SK-N-SH (cell line): Measurements from ENCODE around the gene UNC50. TPM values are rescaled to one million over a fixed set of nuclear protein-coding genes. Genes with fewer than 3 reads are reported as not detected.

Experiments
- CTCF ChIA-PET: fragments of 300-600, 350-600 bp; formaldehyde crosslinking; extraction: SDS; loops from one replicate; lab custom pipeline; 2021; lab: Yijun Ruan, JAX
- POLR2A ChIA-PET: fragments of 350-600 bp; sonication (Branson Sonifier 250); formaldehyde crosslinking; extraction: SDS; loops from one replicate; lab custom pipeline; 2020; ENCODE audit warnings: antibody characterized with exemption, inconsistent platforms; lab: Yijun Ruan, JAX
- DNase-seq: peaks from one replicate; pipeline ENCODE4 v3.0.0; 2012
- H2AFZ ChIP-seq: fragments of 200-600 bp; sonication (generic); 2 replicates; pipeline ENCODE4 v1.8.1; 2016; ENCODE audit warnings: antibody characterized with exemption, mild to moderate bottlenecking, low read depth
- H3F3A ChIP-seq: fragments of 200-600 bp; sonication (generic); replicated peaks from 2 replicates; pipeline ENCODE3; 2016; ENCODE audit warnings: antibody characterized with exemption, mild to moderate bottlenecking; ENCODE audit not compliant: insufficient read depth
- H3K27ac ChIP-seq, 2 experiments: fragments of 200-500 bp in 1 of 2; fragments of 200-600 bp in 1 of 2; sonication (Bioruptor generic) in 1 of 2; sonication (generic), shearing (Covaris generic) in 1 of 2; 2 replicates each; pipeline versions ENCODE4 v1.5.1 to v1.6.1; 2014 to 2016; ENCODE audit warnings: low read depth in 2 of 2, inconsistent platforms in 1 of 2, low read length in 1 of 2, mild to moderate bottlenecking in 1 of 2, mixed read lengths in 1 of 2
- H3K27me3 ChIP-seq: fragments of 200-600 bp; sonication (generic), shearing (Covaris generic); 2 replicates; pipeline ENCODE4 v1.6.1; 2016; ENCODE audit warnings: mixed run types; ENCODE audit not compliant: insufficient read depth
- H3K36me3 ChIP-seq, 2 experiments: fragments of 200-500 bp in 1 of 2; fragments of 200-600 bp in 1 of 2; sonication (Bioruptor generic) in 1 of 2; sonication (generic) in 1 of 2; replicated peaks in 1 of 2; 2 replicates each; pipeline versions ENCODE3 to v1.5.1; 2014 to 2016; ENCODE audit warnings: low read length in 1 of 2, mild to moderate bottlenecking in 1 of 2; ENCODE audit not compliant: insufficient read depth in 2 of 2, control insufficient read depth in 1 of 2
- H3K4me1 ChIP-seq, 2 experiments: fragments of 200-500 bp in 1 of 2; fragments of 200-600 bp in 1 of 2; sonication (Bioruptor generic) in 1 of 2; sonication (generic), shearing (Covaris generic) in 1 of 2; 2 replicates each; pipeline versions ENCODE4 v1.5.1 to v1.6.1; 2014 to 2016; ENCODE audit warnings: low read depth in 1 of 2, low read length in 1 of 2, mixed run types in 1 of 2; ENCODE audit not compliant: insufficient read depth in 2 of 2, control insufficient read depth in 1 of 2
- H3K4me2 ChIP-seq: fragments of 200-600 bp; sonication (generic), shearing (Covaris generic); 2 replicates; pipeline ENCODE4 v1.6.1; 2017; ENCODE audit warnings: mixed run types
- H3K4me3 ChIP-seq, 2 experiments: fragments of 200-500 bp in 1 of 2; fragments of 200-600 bp in 1 of 2; sonication (Bioruptor generic) in 1 of 2; sonication (generic), shearing (Covaris generic) in 1 of 2; 2 replicates each; pipeline versions ENCODE4 v1.5.1 to v1.8.1; 2014 to 2016; ENCODE audit warnings: low read depth in 2 of 2, inconsistent platforms in 1 of 2, low read length in 1 of 2, mild to moderate bottlenecking in 1 of 2, mixed read lengths in 1 of 2, moderate library complexity in 1 of 2
- H3K79me2 ChIP-seq: fragments of 200-600 bp; sonication (generic); 2 replicates; pipeline ENCODE4 v1.8.1; 2017; ENCODE audit warnings: mild to moderate bottlenecking; ENCODE audit not compliant: insufficient read depth
- H3K9ac ChIP-seq: fragments of 200-600 bp; sonication (generic); 2 replicates; pipeline ENCODE4 v1.6.1; 2017; ENCODE audit warnings: mixed run types
- H3K9me2 ChIP-seq: fragments of 200-600 bp; sonication (generic); 2 replicates; pipeline ENCODE4 v1.6.1; 2017; ENCODE audit warnings: mixed run types
- H3K9me3 ChIP-seq: fragments of 200-600 bp; sonication (generic); 2 replicates; pipeline ENCODE4 v1.6.1; 2017; ENCODE audit warnings: mixed run types, mild to moderate bottlenecking, moderate library complexity
- H4K20me1 ChIP-seq: fragments of 200-600 bp; sonication (generic); 2 replicates; pipeline ENCODE4 v1.6.1; 2017; ENCODE audit warnings: mild to moderate bottlenecking, mixed run types; ENCODE audit not compliant: insufficient read depth
- CHD2 ChIP-seq: fragments of 150-350 bp; IDR thresholded peaks from 2 replicates; pipeline ENCODE4 v1.6.1; 2018; ENCODE audit warnings: low read length; ENCODE audit not compliant: partially characterized antibody
- EP300 ChIP-seq, 2 experiments: IDR thresholded peaks; 2 replicates each; pipeline versions ENCODE4 v1.4.0 to v1.6.1; 2012; ENCODE audit warnings: borderline replicate concordance in 1 of 2, low read depth in 1 of 2, low read length in 1 of 2
- GABPA ChIP-seq: IDR thresholded peaks from 2 replicates; pipeline ENCODE4 v1.4.0; 2012; ENCODE audit warnings: low read depth, mild to moderate bottlenecking
- GATA2 ChIP-seq: sonication (generic); formaldehyde crosslinking; IDR thresholded peaks from 2 replicates; pipeline ENCODE4 v1.5.0; 2020; ENCODE audit warnings: mild to moderate bottlenecking, missing genetic modification reagents
- MEF2A ChIP-seq: IDR thresholded peaks from 2 replicates; pipeline ENCODE4 v1.4.0; 2012; ENCODE audit warnings: low read depth, borderline replicate concordance
- MXI1 ChIP-seq: IDR thresholded peaks from 2 replicates; pipeline ENCODE4 v1.6.1; 2012; ENCODE audit warnings: mild to moderate bottlenecking, low read depth, low read length, improper control_type of control experiment
- POLR2AphosphoS5 ChIP-seq: IDR thresholded peaks from 2 replicates; pipeline ENCODE4 v1.6.1; 2012; ENCODE audit warnings: low read depth, low read length
- RAD21 ChIP-seq: IDR thresholded peaks from 2 replicates; pipeline ENCODE4 v1.6.1; 2012; ENCODE audit warnings: mild to moderate bottlenecking, low read length
- RCOR1 ChIP-seq: fragments of 150-350 bp; IDR thresholded peaks from 2 replicates; pipeline ENCODE4 v1.6.1; 2017; ENCODE audit warnings: antibody characterized with exemption, low read length
- RFX5 ChIP-seq: IDR thresholded peaks from 2 replicates; pipeline ENCODE4 v1.6.1; 2012; ENCODE audit warnings: mild to moderate bottlenecking, improper control_type of control experiment, low read length
- RXRA ChIP-seq: IDR thresholded peaks from 2 replicates; pipeline ENCODE4 v1.4.0; 2012; ENCODE audit warnings: low read depth, mild to moderate bottlenecking, borderline replicate concordance
- TCF12 ChIP-seq: IDR thresholded peaks from 2 replicates; pipeline ENCODE4 v1.4.0; 2012
- YY1 ChIP-seq: IDR thresholded peaks from 2 replicates; pipeline ENCODE4 v1.4.0; 2012; ENCODE audit warnings: low read depth, mild to moderate bottlenecking
- WGBS: methylation state at CpG from one replicate; pipeline ENCODE4 v1.1.6; 2017; ENCODE audit warnings: low lambda C conversion rate; 5-methylcytosine and 5-hydroxymethylcytosine counted together
- polyA plus RNA-seq, 3 experiments: library from polyadenylated mRNA; depleted of rRNA; stranded (reverse); fragments of >200 nt; gene quantifications; 2 replicates each; pipeline ENCODE4 v1.2.3, GENCODE V29; 2012
- TF ChIP-seq, protein P1 (sequence below): fragments of 150-350 bp; IDR thresholded peaks from 2 replicates; pipeline ENCODE4 v1.6.1; 2016; ENCODE audit warnings: mild to moderate bottlenecking, low read depth, low read length
- TF ChIP-seq, protein P2 (sequence below): IDR thresholded peaks from 2 replicates; pipeline ENCODE4 v1.6.1; 2012; ENCODE audit warnings: mild to moderate bottlenecking, low read depth, low read length, moderate library complexity
- TF ChIP-seq, protein P3 (sequence below): IDR thresholded peaks from 2 replicates; pipeline ENCODE4 v1.4.0; 2012; ENCODE audit warnings: low read depth, borderline replicate concordance
- TF ChIP-seq, protein P4 (sequence below): fragments of 150-350 bp; IDR thresholded peaks from 2 replicates; pipeline ENCODE4 v1.6.1; 2017; ENCODE audit warnings: antibody characterized with exemption, low read length, low read depth, borderline replicate concordance
- TF ChIP-seq, protein P5 (sequence below): fragments of 200-600 bp; sonication (generic); IDR thresholded peaks from 2 replicates; pipeline ENCODE4 v1.6.1; 2017; ENCODE audit warnings: antibody characterized with exemption, mild to moderate bottlenecking, moderate library complexity

Gene UNC50
- polyA plus RNA-seq, 1 of the 3 experiments (the other 2 are of a cell fraction), result 46.9 TPM

DNA sequence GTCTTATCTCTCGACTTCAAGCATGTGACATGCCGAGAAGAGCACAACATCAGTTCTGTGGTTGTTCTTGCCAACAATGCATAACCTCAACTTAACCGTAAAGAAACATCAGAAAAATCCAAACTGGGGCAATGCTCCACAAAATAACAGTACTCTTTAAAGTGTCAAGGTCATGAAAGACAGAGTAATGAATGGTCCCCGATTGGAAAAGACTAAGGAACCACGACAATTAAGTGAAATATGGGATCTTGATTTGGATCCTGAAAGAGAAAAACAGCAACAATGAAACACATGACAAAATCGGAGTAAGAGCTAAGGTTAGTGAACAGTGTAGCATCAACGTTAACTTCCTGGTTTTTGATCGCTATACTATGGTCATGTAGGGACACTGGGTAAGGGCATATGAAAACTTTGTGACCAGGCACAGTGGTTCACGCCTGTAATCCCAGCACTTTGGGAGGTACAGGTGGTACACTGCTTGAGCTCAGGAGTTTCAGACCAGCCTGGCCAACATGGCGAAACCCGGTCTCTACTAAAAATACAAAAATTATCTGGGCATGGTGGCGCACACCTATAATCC, 55.2 kb downstream of the UNC50 start:
- no peaks in the 10 kb centered on the region for H3F3A ChIP-seq
- no peak overlapping the region for H3K9ac ChIP-seq
- 66% methylated on average over 11 of the region's 12 CpGs for WGBS
- H3K9me2 ChIP-seq, result no peaks in the 10 kb centered on the region
- H2AFZ ChIP-seq, result no peak overlapping the region
- DNase-seq, result no peak
- no peaks in the 10 kb centered on the region for H4K20me1 ChIP-seq
- no peaks in the 10 kb centered on the region for H3K9me3 ChIP-seq
- no peak overlapping the region for H3K4me3 ChIP-seq
- H3K36me3 ChIP-seq, result no peaks in the 10 kb centered on the region
- H3K27ac ChIP-seq, result no peak overlapping the region
- no peaks in the 10 kb centered on the region for H3K27me3 ChIP-seq
- POLR2A ChIA-PET, result no interaction called here
- no peak overlapping the region for H3K4me2 ChIP-seq
- TF ChIP-seq GATA2 (CRISPR knock-in tag), result no peak
- TF ChIP-seq, protein P1, sequence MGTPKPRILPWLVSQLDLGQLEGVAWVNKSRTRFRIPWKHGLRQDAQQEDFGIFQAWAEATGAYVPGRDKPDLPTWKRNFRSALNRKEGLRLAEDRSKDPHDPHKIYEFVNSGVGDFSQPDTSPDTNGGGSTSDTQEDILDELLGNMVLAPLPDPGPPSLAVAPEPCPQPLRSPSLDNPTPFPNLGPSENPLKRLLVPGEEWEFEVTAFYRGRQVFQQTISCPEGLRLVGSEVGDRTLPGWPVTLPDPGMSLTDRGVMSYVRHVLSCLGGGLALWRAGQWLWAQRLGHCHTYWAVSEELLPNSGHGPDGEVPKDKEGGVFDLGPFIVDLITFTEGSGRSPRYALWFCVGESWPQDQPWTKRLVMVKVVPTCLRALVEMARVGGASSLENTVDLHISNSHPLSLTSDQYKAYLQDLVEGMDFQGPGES, result no peak
- TF ChIP-seq, protein P2, sequence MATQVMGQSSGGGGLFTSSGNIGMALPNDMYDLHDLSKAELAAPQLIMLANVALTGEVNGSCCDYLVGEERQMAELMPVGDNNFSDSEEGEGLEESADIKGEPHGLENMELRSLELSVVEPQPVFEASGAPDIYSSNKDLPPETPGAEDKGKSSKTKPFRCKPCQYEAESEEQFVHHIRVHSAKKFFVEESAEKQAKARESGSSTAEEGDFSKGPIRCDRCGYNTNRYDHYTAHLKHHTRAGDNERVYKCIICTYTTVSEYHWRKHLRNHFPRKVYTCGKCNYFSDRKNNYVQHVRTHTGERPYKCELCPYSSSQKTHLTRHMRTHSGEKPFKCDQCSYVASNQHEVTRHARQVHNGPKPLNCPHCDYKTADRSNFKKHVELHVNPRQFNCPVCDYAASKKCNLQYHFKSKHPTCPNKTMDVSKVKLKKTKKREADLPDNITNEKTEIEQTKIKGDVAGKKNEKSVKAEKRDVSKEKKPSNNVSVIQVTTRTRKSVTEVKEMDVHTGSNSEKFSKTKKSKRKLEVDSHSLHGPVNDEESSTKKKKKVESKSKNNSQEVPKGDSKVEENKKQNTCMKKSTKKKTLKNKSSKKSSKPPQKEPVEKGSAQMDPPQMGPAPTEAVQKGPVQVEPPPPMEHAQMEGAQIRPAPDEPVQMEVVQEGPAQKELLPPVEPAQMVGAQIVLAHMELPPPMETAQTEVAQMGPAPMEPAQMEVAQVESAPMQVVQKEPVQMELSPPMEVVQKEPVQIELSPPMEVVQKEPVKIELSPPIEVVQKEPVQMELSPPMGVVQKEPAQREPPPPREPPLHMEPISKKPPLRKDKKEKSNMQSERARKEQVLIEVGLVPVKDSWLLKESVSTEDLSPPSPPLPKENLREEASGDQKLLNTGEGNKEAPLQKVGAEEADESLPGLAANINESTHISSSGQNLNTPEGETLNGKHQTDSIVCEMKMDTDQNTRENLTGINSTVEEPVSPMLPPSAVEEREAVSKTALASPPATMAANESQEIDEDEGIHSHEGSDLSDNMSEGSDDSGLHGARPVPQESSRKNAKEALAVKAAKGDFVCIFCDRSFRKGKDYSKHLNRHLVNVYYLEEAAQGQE, result no peak
- no peak for TF ChIP-seq EP300 (IDR thresholded peaks at IDR 0.05; ENCODE audit: borderline replicate concordance in 1 of 2, low read depth in 1 of 2, low read length in 1 of 2)
- no peak for TF ChIP-seq YY1
- TF ChIP-seq TCF12, result no peak
- TF ChIP-seq, protein P3, sequence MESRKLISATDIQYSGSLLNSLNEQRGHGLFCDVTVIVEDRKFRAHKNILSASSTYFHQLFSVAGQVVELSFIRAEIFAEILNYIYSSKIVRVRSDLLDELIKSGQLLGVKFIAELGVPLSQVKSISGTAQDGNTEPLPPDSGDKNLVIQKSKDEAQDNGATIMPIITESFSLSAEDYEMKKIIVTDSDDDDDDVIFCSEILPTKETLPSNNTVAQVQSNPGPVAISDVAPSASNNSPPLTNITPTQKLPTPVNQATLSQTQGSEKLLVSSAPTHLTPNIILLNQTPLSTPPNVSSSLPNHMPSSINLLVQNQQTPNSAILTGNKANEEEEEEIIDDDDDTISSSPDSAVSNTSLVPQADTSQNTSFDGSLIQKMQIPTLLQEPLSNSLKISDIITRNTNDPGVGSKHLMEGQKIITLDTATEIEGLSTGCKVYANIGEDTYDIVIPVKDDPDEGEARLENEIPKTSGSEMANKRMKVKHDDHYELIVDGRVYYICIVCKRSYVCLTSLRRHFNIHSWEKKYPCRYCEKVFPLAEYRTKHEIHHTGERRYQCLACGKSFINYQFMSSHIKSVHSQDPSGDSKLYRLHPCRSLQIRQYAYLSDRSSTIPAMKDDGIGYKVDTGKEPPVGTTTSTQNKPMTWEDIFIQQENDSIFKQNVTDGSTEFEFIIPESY, result no peak
- no peak for TF ChIP-seq RAD21
- TF ChIP-seq RXRA, result no peak
- no peak for TF ChIP-seq MXI1
- TF ChIP-seq, protein P4, sequence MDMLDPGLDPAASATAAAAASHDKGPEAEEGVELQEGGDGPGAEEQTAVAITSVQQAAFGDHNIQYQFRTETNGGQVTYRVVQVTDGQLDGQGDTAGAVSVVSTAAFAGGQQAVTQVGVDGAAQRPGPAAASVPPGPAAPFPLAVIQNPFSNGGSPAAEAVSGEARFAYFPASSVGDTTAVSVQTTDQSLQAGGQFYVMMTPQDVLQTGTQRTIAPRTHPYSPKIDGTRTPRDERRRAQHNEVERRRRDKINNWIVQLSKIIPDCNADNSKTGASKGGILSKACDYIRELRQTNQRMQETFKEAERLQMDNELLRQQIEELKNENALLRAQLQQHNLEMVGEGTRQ, result no peak
- TF ChIP-seq POLR2AphosphoS5, result no peak
- no peak for TF ChIP-seq MEF2A
- no peak for TF ChIP-seq CHD2
- TF ChIP-seq RFX5, result no peak
- TF ChIP-seq GABPA, result no peak
- TF ChIP-seq, protein P5, sequence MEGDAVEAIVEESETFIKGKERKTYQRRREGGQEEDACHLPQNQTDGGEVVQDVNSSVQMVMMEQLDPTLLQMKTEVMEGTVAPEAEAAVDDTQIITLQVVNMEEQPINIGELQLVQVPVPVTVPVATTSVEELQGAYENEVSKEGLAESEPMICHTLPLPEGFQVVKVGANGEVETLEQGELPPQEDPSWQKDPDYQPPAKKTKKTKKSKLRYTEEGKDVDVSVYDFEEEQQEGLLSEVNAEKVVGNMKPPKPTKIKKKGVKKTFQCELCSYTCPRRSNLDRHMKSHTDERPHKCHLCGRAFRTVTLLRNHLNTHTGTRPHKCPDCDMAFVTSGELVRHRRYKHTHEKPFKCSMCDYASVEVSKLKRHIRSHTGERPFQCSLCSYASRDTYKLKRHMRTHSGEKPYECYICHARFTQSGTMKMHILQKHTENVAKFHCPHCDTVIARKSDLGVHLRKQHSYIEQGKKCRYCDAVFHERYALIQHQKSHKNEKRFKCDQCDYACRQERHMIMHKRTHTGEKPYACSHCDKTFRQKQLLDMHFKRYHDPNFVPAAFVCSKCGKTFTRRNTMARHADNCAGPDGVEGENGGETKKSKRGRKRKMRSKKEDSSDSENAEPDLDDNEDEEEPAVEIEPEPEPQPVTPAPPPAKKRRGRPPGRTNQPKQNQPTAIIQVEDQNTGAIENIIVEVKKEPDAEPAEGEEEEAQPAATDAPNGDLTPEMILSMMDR, result no peak
- TF ChIP-seq RCOR1, result no peak
- TF ChIP-seq, all 33 proteins: peak for 0
- Histone ChIP-seq H3K4me1 (no peaks in the 10 kb centered on the region), H3K79me2 (no peaks in the 10 kb centered on the region)
- CTCF ChIA-PET, result interaction anchor here (0.9 to 2.0 kb wide), 2 partner anchors 10 to 14 kb away, joined by 3 to 11 read pairs; no protein-coding TSS in a partner anchor
